NB4 (cell line): ENCODE measurements around the gene PER3.

Experiments used
- DNase-seq: peaks from one replicate; pipeline ENCODE4 v3.0.0; 2010; ENCODE audit warnings: low read depth
- H3K4me3 ChIP-seq: one replicate; pipeline ENCODE4 v1.5.1; 2011; ENCODE audit warnings: mild to moderate bottlenecking, low read depth, low read length, moderate library complexity
- MYC ChIP-seq: IDR thresholded peaks from 2 replicates; pipeline ENCODE4 v1.6.1; 2011; ENCODE audit warnings: low read depth, low read length
- POLR2A ChIP-seq: IDR thresholded peaks from 2 replicates; pipeline ENCODE4 v1.6.1; 2011; ENCODE audit warnings: mild to moderate bottlenecking; ENCODE audit not compliant: insufficient read length; ENCODE audit errors: extremely low read depth
- TF ChIP-seq, protein P1 (sequence below): IDR thresholded peaks from one replicate; pipeline ENCODE4 v1.5.1; 2012; ENCODE audit warnings: low read depth, low read length
- TF ChIP-seq, protein P2 (sequence below): IDR thresholded peaks from 2 replicates; pipeline ENCODE4 v1.6.1; 2011; ENCODE audit warnings: low read depth, low read length

PER3 gene

DNA sequence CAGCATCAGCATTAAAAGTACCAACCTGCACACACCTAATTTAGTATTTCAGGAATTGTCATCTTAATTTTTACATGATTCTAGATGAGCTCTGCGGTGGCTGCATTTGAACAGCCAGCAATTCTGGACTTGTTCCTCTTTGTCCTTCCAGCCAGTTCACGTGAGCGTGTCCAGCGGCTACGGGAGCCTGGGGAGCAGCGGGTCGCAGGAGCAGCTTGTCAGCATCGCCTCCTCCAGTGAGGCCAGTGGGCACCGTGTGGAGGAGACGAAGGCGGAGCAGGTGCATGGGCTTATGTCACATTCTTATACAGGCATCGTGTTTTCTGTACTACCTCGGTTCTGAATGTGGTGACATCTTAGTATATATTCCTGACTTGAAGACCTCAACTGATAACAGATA lies 25.7 kb downstream of the PER3 start:
- TF ChIP-seq, protein P1, sequence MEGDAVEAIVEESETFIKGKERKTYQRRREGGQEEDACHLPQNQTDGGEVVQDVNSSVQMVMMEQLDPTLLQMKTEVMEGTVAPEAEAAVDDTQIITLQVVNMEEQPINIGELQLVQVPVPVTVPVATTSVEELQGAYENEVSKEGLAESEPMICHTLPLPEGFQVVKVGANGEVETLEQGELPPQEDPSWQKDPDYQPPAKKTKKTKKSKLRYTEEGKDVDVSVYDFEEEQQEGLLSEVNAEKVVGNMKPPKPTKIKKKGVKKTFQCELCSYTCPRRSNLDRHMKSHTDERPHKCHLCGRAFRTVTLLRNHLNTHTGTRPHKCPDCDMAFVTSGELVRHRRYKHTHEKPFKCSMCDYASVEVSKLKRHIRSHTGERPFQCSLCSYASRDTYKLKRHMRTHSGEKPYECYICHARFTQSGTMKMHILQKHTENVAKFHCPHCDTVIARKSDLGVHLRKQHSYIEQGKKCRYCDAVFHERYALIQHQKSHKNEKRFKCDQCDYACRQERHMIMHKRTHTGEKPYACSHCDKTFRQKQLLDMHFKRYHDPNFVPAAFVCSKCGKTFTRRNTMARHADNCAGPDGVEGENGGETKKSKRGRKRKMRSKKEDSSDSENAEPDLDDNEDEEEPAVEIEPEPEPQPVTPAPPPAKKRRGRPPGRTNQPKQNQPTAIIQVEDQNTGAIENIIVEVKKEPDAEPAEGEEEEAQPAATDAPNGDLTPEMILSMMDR = no peak
- no peak overlapping the region for H3K4me3 ChIP-seq
- no peak for DNase-seq

DNA sequence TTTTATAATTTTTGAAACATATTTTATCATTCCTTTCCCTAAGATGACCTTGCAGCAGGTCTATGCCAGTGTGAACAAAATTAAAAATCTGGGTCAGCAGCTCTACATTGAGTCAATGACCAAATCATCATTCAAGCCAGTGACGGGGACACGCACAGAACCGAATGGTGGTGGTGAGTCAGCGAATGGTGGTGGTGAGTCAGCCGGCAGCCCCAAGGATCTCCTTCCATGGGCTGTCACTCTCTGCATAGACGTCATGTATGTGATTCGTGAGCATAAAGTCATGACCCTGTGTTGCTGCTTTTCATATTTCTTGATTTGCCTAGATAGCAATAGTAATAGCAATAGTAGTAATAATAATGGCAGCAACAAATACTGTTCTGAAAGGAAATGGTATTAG lies 26.3 kb downstream of the PER3 start:
- peak; percentile 40 for DNase-seq
- H3K4me3 ChIP-seq = no peak overlapping the region
- TF ChIP-seq MYC (no peak), POLR2A (no peak)
- TF ChIP-seq, protein P2, sequence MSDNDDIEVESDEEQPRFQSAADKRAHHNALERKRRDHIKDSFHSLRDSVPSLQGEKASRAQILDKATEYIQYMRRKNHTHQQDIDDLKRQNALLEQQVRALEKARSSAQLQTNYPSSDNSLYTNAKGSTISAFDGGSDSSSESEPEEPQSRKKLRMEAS = no peak
- TF ChIP-seq, protein P1 = no peak

DNA sequence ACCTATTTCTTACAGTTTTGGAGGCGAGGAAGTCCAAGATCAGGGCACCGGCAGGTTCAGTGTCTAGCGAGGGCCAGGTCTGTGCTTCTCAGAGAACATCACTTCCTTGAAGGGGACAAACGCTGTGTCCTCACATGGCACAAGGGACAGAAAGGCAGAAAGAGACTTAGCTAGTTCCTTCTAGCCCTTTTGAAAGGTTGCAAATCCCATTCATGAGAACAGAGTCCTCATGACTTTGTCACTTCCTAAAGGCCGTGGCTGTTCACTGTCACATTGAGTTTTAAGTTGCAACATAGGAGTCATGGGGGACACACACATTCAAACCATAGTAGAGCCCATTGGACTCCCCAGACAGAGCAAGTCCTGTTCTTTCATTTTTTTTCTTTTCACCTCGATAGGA lies 27.4 kb downstream of the PER3 start:
- TF ChIP-seq, protein P1 = no peak
- TF ChIP-seq, protein P2 = no peak
- no peak for TF ChIP-seq MYC
- TF ChIP-seq POLR2A = no peak
- no peak overlapping the region for H3K4me3 ChIP-seq
- no peak for DNase-seq

DNA sequence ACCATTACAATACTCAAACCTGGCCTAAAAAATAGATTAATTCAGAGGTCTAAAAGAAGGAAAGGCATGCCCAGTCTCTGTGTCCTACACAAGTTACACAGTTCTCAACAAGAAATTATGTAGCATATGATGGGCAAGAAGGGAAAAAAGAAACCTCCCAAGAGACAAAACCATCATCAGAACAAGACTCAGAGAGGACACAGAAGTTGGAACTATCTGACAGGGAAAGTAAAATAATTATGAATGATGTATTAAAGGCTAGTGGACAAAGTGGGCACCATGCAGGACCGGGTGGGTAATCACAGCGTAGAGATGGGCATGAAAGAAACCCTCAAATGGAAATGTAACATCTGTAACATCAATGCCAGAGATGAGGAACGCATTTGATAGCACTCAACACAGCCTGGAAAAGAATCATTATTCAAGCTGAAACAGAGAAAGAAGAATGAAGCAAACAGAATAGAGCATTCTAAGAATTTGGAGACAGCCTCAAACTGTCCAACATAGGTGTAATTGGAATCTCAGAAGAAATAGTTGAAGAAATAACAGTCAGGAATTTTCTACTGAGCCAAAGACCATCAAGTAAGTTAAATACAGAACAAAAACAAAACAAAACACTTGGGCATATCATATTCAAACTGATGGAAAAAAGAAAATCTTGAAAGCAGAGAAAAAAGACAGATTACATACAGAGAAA lies 29.7 kb downstream of the PER3 start:
- no peak overlapping the region for H3K4me3 ChIP-seq
- DNase-seq = no peak
- TF ChIP-seq, protein P2 = no peak
- TF ChIP-seq, protein P1 = no peak
- TF ChIP-seq MYC = no peak
- no peak for TF ChIP-seq POLR2A

DNA sequence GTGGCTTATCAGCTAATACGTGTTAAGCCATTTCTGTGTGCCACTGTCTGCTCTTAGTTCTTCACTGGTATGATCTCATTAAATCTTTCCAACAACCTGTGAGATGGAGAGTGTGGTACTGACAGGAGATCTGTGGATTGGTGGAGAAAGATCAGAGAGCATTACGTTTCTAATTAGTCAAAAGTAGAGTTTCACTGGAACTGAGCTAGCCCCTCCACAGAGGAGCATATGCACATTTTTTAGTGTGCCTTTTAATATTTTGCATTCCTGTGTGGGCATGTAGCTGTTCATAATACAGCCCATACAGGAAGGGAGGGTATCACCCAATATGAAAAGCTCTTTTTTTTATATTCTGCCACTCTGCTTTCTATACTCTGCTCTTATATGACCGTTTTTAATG lies 37.2 kb downstream of the PER3 start:
- DNase-seq = no peak
- no peak overlapping the region for H3K4me3 ChIP-seq
- TF ChIP-seq MYC = no peak
- TF ChIP-seq, protein P1 = no peak
- TF ChIP-seq, protein P2 = no peak
- no peak for TF ChIP-seq POLR2A

DNA sequence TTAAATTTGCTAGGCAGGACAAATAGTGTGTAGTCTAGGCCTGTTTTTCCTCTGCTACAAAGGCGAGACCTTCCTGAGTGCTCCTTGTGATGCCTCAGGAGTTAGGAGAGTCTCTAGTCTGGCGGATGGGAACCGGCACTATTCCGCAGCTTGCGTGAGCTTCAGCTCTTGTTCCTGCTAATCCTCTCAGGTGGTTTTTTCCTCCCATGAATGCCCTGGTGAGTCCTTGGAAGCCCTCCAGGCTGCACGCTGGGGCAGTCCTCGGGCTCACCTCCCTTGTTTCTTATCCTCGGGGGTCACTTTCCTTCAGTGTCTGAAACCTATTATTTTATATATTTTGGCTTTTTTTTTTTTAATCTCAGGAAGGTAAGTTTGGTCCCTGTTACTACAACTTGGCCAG lies 40.6 kb downstream of the PER3 start:
- H3K4me3 ChIP-seq = no peak overlapping the region
- no peak for DNase-seq
- no peak for TF ChIP-seq MYC
- TF ChIP-seq, protein P1 = no peak
- TF ChIP-seq, protein P2 = no peak
- no peak for TF ChIP-seq POLR2A
